HG03571 (cell line): ENCODE results near the gene CLDND2.
"Not testable (repeated sequence)": the region's sequence is repeated elsewhere in the genome, so short reads cannot be mapped to it uniquely, and the experiment has no call there.

Experiments
- ATAC-seq: cut with Tn5 transposase; IDR thresholded peaks from one replicate; pipeline ENCODE4 v1.9.1; 2021; ENCODE audit not compliant: unreplicated experiment

Gene CLDND2

GRCh38 chr19:51368366-51369282 lies at the start of gene CLDND2:
TSS of gene CLDND2 (minus strand) at chr19:51369003. CDS start at chr19:51368577, 426 bp downstream.
- ATAC-seq = no peak

GRCh38 chr19:51417810-51418157 lies 49.0 kb upstream of the CLDND2 start:
- peak; percentile 43 for ATAC-seq

GRCh38 chr19:51417107-51417809 lies 48.5 kb upstream of the CLDND2 start, which contains the start of gene SIGLEC10:
TSS of gene SIGLEC10 (minus strand) at chr19:51417642. CDS start at chr19:51417581, 61 bp downstream.
- peak; percentile 83 for ATAC-seq

- not testable (repeated sequence) for ATAC-seq
Observed at GRCh38 chr19:51416422-51416821, 47.6 kb upstream of the CLDND2 start.

GRCh38 chr19:51415187-51415586 lies 46.4 kb upstream of the CLDND2 start:
- ATAC-seq = no peak

GRCh38 chr19:51410950-51411748 lies 42.3 kb upstream of the CLDND2 start:
- ATAC-seq = no peak

- ATAC-seq = no peak
Observed at GRCh38 chr19:51407511-51408131, 38.8 kb upstream of the CLDND2 start.

GRCh38 chr19:51402117-51402516 lies 33.3 kb upstream of the CLDND2 start:
- ATAC-seq = no peak

- ATAC-seq = not testable (repeated sequence)
Observed at GRCh38 chr19:51399936-51400335, 31.1 kb upstream of the CLDND2 start.

- no peak for ATAC-seq
Observed at GRCh38 chr19:51399231-51399630, 30.4 kb upstream of the CLDND2 start.

- ATAC-seq = no peak
Observed at GRCh38 chr19:51398096-51398704, 29.4 kb upstream of the CLDND2 start.

- not testable (repeated sequence) for ATAC-seq
Observed at GRCh38 chr19:51397453-51397852, 28.6 kb upstream of the CLDND2 start.

GRCh38 chr19:51396175-51396574 lies 27.4 kb upstream of the CLDND2 start:
- ATAC-seq = no peak

GRCh38 chr19:51394050-51394836 lies 25.4 kb upstream of the CLDND2 start:
- ATAC-seq = peak; percentile 82

GRCh38 chr19:51392701-51393100 lies 23.9 kb upstream of the CLDND2 start:
- no peak for ATAC-seq

- ATAC-seq = no peak
Observed at GRCh38 chr19:51391073-51391611, 22.3 kb upstream of the CLDND2 start.

- no peak for ATAC-seq
Observed at GRCh38 chr19:51389143-51389542, 20.3 kb upstream of the CLDND2 start.

- no peak for ATAC-seq
Observed at GRCh38 chr19:51387924-51388389, 19.2 kb upstream of the CLDND2 start, which contains the start of gene LIM2. TSS of gene LIM2 (minus strand) at chr19:51387974. CDS start at chr19:51387443, 531 bp downstream.
